Nephron progenitor cell (in vitro differentiated cells): ENCODE data around the gene DNAAF1.
A peak's percentile ranks its signal among the peaks of the same experiment; 100 is the strongest.

Experiments
- DNase-seq: peaks from one replicate; pipeline ENCODE4 v3.0.0; 2021
- H3K27ac Mint-ChIP-seq: 2 replicates; pipeline ENCODE4 v1.8.0; 2021; ENCODE audit warnings: mild to moderate bottlenecking, moderate library complexity, mixed read lengths
- H3K27me3 Mint-ChIP-seq: 2 replicates; pipeline ENCODE4 v1.8.0; 2021; ENCODE audit warnings: mild to moderate bottlenecking, low read depth, mixed read lengths; ENCODE audit not compliant: poor library complexity
- H3K36me3 Mint-ChIP-seq: 2 replicates; pipeline ENCODE4 v1.8.0; 2021; ENCODE audit warnings: low read depth, mixed read lengths
- H3K4me1 Mint-ChIP-seq: 2 replicates; pipeline ENCODE4 v1.8.0; 2021; ENCODE audit warnings: mixed read lengths
- H3K4me3 Mint-ChIP-seq: 2 replicates; pipeline ENCODE4 v1.8.0; 2021; ENCODE audit warnings: mild to moderate bottlenecking, moderate library complexity, mixed read lengths
- H3K9me3 Mint-ChIP-seq: 2 replicates; pipeline ENCODE4 v1.8.0; 2021; ENCODE audit warnings: mild to moderate bottlenecking, moderate library complexity, mixed read lengths
- CTCF ChIP-seq: fragments of 200-600 bp; sonication (generic); IDR thresholded peaks from 2 replicates; pipeline ENCODE4 v1.5.0; 2021; ENCODE audit warnings: antibody characterized with exemption

DNAAF1 gene

GRCh38 chr16:84184775-84185174, 39.7 kb downstream of the DNAAF1 start:
- H3K36me3 Mint-ChIP-seq = peaks cover 19% of the 10 kb centered on the region
- no peak for TF ChIP-seq CTCF
- peaks cover 19% of the 10 kb centered on the region for H3K4me1 Mint-ChIP-seq
- H3K4me3 Mint-ChIP-seq = peak overlapping the region; percentile 94
- no peaks in the 10 kb centered on the region for H3K27me3 Mint-ChIP-seq
- no peak for DNase-seq
- peak overlapping the region; percentile 84 for H3K27ac Mint-ChIP-seq
- no peaks in the 10 kb centered on the region for H3K9me3 Mint-ChIP-seq

GRCh38 chr16:84186685-84187437, 41.8 kb downstream of the DNAAF1 start, which contains the start of gene TAF1C:
TSS of gene TAF1C (minus strand) at chr16:84187057. CDS start at chr16:84184988, 2,069 bp downstream.
- Mint-ChIP-seq H3K4me3 (peak within 1 kb of the TSS; percentile 94), H3K36me3 (peaks cover 19% of the 10 kb centered on the region), H3K27ac (no peak within 1 kb of the TSS), H3K4me1 (peaks cover 19% of the 10 kb centered on the region), H3K9me3 (no peaks in the 10 kb centered on the region), H3K27me3 (no peaks in the 10 kb centered on the region)
- peak; percentile 91 for DNase-seq
- TF ChIP-seq CTCF = peak; percentile 90

- Mint-ChIP-seq H3K4me1 (peaks cover 14% of the 10 kb centered on the region), H3K4me3 (no peak within 1 kb of the TSS), H3K9me3 (no peaks in the 10 kb centered on the region), H3K27ac (no peak within 1 kb of the TSS), H3K36me3 (no peaks in the 10 kb centered on the region), H3K27me3 (peaks cover 11% of the 10 kb centered on the region)
- DNase-seq = no peak
- TF ChIP-seq CTCF = no peak
Measured at GRCh38 chr16:84190731-84191388, 45.8 kb downstream of the DNAAF1 start, which contains the start of gene ADAD2. TSS of gene ADAD2 (plus strand) at chr16:84191157. CDS start at chr16:84191231, 74 bp downstream.

GRCh38 chr16:84191466-84191865, 46.4 kb downstream of the DNAAF1 start:
- no peak for TF ChIP-seq CTCF
- Mint-ChIP-seq H3K36me3 (no peaks in the 10 kb centered on the region), H3K27ac (no peak overlapping the region), H3K9me3 (no peaks in the 10 kb centered on the region), H3K27me3 (peaks cover 11% of the 10 kb centered on the region), H3K4me3 (no peak overlapping the region), H3K4me1 (peaks cover 9% of the 10 kb centered on the region)
- DNase-seq = no peak

- H3K27me3 Mint-ChIP-seq = peaks cover 11% of the 10 kb centered on the region
- peaks cover 15% of the 10 kb centered on the region for H3K4me1 Mint-ChIP-seq
- H3K9me3 Mint-ChIP-seq = no peaks in the 10 kb centered on the region
- TF ChIP-seq CTCF = no peak
- no peaks in the 10 kb centered on the region for H3K36me3 Mint-ChIP-seq
- no peak for DNase-seq
- H3K4me3 Mint-ChIP-seq = no peak overlapping the region
- H3K27ac Mint-ChIP-seq = no peak overlapping the region
Measured at GRCh38 chr16:84193480-84193879, 48.4 kb downstream of the DNAAF1 start.
